CD4-positive, alpha-beta T cell treated with Interleukin-17A for 4 hours (primary cell): Measurements from ENCODE around the gene WIZ.
"Not testable (repeated sequence)": the region's sequence is repeated elsewhere in the genome, so short reads cannot be mapped to it uniquely, and the experiment has no call there.

ENCODE experiments used
- DNase-seq: peaks from one replicate; pipeline ENCODE4 v3.0.0-alpha.2; 2020; ENCODE audit warnings: mixed read lengths

The WIZ gene

GRCh38 chr19:15428956-15429824 is 20.6 kb downstream of the WIZ start:
- no peak for DNase-seq

- DNase-seq, result no peak
These were observed 21.7 kb downstream of the WIZ start for GRCh38 chr19:15427991-15428471.

GRCh38 chr19:15427350-15427700 is 22.4 kb downstream of the WIZ start:
- DNase-seq, result no peak

GRCh38 chr19:15426485-15427349 is 23.0 kb downstream of the WIZ start:
- DNase-seq, result no peak

GRCh38 chr19:15425321-15425950 is 24.3 kb downstream of the WIZ start:
- no peak for DNase-seq

- no peak for DNase-seq
These were observed 25.0 kb downstream of the WIZ start for GRCh38 chr19:15424692-15425272.

GRCh38 chr19:15424121-15424520 is 25.6 kb downstream of the WIZ start:
- no peak for DNase-seq

- no peak for DNase-seq
These were observed 26.6 kb downstream of the WIZ start for GRCh38 chr19:15423130-15423529.

- DNase-seq, result no peak
These were observed 27.3 kb downstream of the WIZ start for GRCh38 chr19:15422296-15423075.

GRCh38 chr19:15421721-15422260 is 28.0 kb downstream of the WIZ start:
- no peak for DNase-seq

- DNase-seq, result no peak
These were observed 28.5 kb downstream of the WIZ start for GRCh38 chr19:15421136-15421695.

GRCh38 chr19:15419413-15420025 is 30.2 kb downstream of the WIZ start:
- no peak for DNase-seq

GRCh38 chr19:15418579-15419412 is 31.0 kb downstream of the WIZ start, which contains the start of gene AKAP8L:
TSS of gene AKAP8L (minus strand) at chr19:15418988. CDS start at chr19:15418923, 65 bp downstream.
- peak; percentile 99 for DNase-seq

- DNase-seq, result no peak
These were observed 31.6 kb downstream of the WIZ start for GRCh38 chr19:15418231-15418578.

- DNase-seq, result no peak
These were observed 32.1 kb downstream of the WIZ start for GRCh38 chr19:15417699-15418098.

GRCh38 chr19:15412832-15413231 is 36.9 kb downstream of the WIZ start:
- no peak for DNase-seq

- DNase-seq, result not testable (repeated sequence)
These were observed 38.4 kb downstream of the WIZ start for GRCh38 chr19:15411351-15411750.

- no peak for DNase-seq
These were observed 45.0 kb downstream of the WIZ start for GRCh38 chr19:15404780-15405211.

GRCh38 chr19:15404097-15404779 is 45.5 kb downstream of the WIZ start:
- DNase-seq, result no peak
